Lung (tissue), 12 donors: Measurements from ENCODE around the gene RERE. TPM values are rescaled to one million over a fixed set of nuclear protein-coding genes. Genes with fewer than 3 reads are reported as not detected.

ENCODE experiments used
- ATAC-seq: fragments of 200-7000 bp; cut with Tn5 transposase; one replicate; pipeline ENCODE4 v1.9.1; 2020; ENCODE audit warnings: moderate number of reproducible peaks; ENCODE audit not compliant: insufficient read depth, low FRiP score
- DNase-seq, 3 donors: peaks; one replicate each; pipeline ENCODE4 v3.0.0-alpha.2; 2013 to 2017
- H3K27ac ChIP-seq, 2 donors: one replicate each; pipeline ENCODE4 v1.5.1; 2013; ENCODE audit warnings: mild to moderate bottlenecking in 2 of 2, moderate library complexity in 2 of 2, control low read depth in 1 of 2, inconsistent platforms in 1 of 2, low read depth in 1 of 2, low read length in 1 of 2
- H3K27me3 ChIP-seq, 3 donors: one replicate each; pipeline ENCODE4 v1.5.1; 2013; ENCODE audit warnings: low read length in 2 of 3; ENCODE audit not compliant: control insufficient read depth in 3 of 3, insufficient read depth in 3 of 3
- H3K36me3 ChIP-seq, 4 donors: one replicate each; pipeline ENCODE4 v1.5.1; 2013; ENCODE audit warnings: low read length in 4 of 4, mild to moderate bottlenecking in 1 of 4, moderate library complexity in 1 of 4; ENCODE audit not compliant: control insufficient read depth in 4 of 4, insufficient read depth in 4 of 4
- H3K4me1 ChIP-seq, 5 donors: one replicate each; pipeline ENCODE4 v1.5.1; 2013; ENCODE audit warnings: low read length in 5 of 5, mild to moderate bottlenecking in 2 of 5, moderate library complexity in 1 of 5; ENCODE audit not compliant: control insufficient read depth in 5 of 5, insufficient read depth in 5 of 5
- H3K4me3 ChIP-seq: one replicate; pipeline ENCODE4 v1.5.1; 2013; ENCODE audit warnings: mild to moderate bottlenecking, control low read depth, moderate library complexity
- H3K9ac ChIP-seq, 2 donors: one replicate each; pipeline ENCODE4 v1.5.1; 2013; ENCODE audit warnings: low read length in 2 of 2, control low read depth in 1 of 2; ENCODE audit not compliant: insufficient read depth in 1 of 2
- H3K9me3 ChIP-seq, 4 donors: one replicate each; pipeline ENCODE4 v1.5.1; 2013; ENCODE audit warnings: low read length in 3 of 4, mild to moderate bottlenecking in 1 of 4, moderate library complexity in 1 of 4; ENCODE audit not compliant: control insufficient read depth in 4 of 4, insufficient read depth in 3 of 4
- CTCF ChIP-seq: IDR thresholded peaks from 2 replicates; pipeline ENCODE4 v1.5.1; 2012; ENCODE audit warnings: mild to moderate bottlenecking; ENCODE audit errors: control extremely low read depth, extremely low read depth
- WGBS, 2 donors: extraction: QIAGEN DNeasy Blood & Tissue Kit; methylation state at CpG; one replicate each; pipeline ENCODE4 v1.1.7; 2013; 5-methylcytosine and 5-hydroxymethylcytosine counted together
- polyA plus RNA-seq, 2 donors: library from polyadenylated mRNA; stranded (reverse); fragments of 200-250 nt; gene quantifications; one replicate each; pipeline ENCODE4 v1.2.1, GENCODE V29; 2013
- total RNA-seq, 2 donors: library from RNA; depleted of rRNA in 1 of 2; stranded (reverse); fragments of >200 nt in 1 of 2; gene quantifications; one replicate each; pipeline ENCODE4 v1.2.1, GENCODE V29; 2014 to 2021
- donor health status: control.
- donor health status: control.
- donor health status: Bipolar disorder and iron deficiency.
- donor health status: healthy.
- donor health status: DM: yes; HTN: yes; CAD: no.

The RERE gene
- total and polyA plus RNA-seq, 4 donors = 21.7 to 207 (median 57.5) TPM

DNA sequence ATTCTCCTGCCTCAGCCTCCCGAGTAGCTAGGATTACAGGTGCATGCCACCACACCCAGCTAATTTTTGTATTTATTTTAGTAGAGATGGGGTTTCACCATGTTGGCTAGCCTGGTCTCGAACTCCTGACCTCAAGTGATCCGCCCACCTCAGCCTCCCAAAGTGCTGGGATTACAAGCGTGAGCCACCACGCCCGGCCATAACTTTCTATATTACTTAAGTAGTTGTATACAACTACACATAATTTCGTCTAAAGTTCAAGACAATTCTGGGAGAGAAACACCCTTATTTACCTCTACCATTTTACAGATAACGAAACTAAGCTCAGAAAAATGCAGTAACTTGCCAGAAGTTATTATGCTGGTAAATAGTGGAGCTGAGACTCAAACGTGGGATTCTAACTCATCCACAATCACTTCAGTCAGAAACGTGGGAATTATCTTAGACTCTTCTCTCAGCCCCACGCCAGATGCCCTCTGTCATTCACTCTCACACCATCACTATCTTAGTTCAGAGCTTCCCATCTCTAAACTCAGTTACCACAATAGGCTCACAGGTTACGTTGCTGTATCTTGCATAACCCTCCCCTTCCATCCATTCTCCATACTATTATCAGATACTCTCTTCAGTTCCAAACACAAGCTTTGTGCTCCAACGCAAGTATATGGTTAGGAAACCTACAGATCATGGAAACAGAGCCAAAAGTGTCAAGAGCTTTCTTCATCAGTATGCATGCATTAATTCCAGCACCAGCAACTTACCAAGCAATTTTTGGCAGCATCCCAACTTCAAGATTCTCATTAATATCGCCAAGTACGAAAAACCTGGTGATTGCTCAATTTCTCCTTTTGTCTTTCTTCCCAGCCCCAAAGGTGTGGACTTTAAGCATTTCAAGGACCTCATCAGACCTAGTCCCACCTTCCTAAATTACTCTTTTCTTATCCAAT lies 69.3 kb downstream of the RERE start:
- ATAC-seq (no peak), DNase-seq (peak in 2 of 3 donors; percentile 38 to 60)
- Histone ChIP-seq H3K4me1 (peaks cover 0 to 19% (median 3%) of the 10 kb centered on the region in 5 donors), H3K27me3 (no peaks in the 10 kb centered on the region), H3K9ac (no peak overlapping the region), H3K27ac (no peak overlapping the region), H3K9me3 (no peaks in the 10 kb centered on the region), H3K36me3 (peaks cover 0 to 2% (median 0%) of the 10 kb centered on the region in 4 donors), H3K4me3 (no peak overlapping the region)
- 76 to 82% methylated on average over 15 of the region's 15 CpGs for WGBS, 2 donors
- TF ChIP-seq CTCF = no peak

DNA sequence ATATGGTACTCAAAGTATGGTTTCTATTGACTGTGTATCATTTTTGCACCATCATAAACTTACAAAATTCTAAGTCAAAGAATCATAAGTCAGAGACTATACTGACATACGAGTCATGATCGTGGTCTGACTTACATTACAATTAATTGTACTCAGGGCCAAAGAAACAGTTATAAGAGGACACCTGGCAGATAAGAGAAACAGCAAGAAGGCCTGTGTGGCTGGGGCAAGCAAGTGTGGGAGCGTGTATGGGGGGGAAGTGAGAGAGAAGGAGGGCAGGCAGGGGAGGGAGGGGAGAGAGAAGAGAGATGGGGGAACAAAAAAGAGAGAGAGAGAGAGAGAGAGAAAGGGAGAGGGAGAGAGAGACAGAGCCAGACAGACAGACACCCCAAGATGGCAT lies 70.9 kb downstream of the RERE start:
- H3K9ac ChIP-seq = no peak overlapping the region
- no peaks in the 10 kb centered on the region for H3K27me3 ChIP-seq
- DNase-seq (no peak), ATAC-seq (no peak)
- no peak overlapping the region for H3K4me3 ChIP-seq
- TF ChIP-seq CTCF = no peak
- H3K27ac ChIP-seq = no peak overlapping the region
- H3K36me3 ChIP-seq = peaks cover 0 to 2% (median 0%) of the 10 kb centered on the region in 4 donors
- H3K9me3 ChIP-seq = no peaks in the 10 kb centered on the region
- H3K4me1 ChIP-seq = peaks cover 0 to 23% (median 5%) of the 10 kb centered on the region in 5 donors
- WGBS, 2 donors = 45 to 83% methylated on average over 3 of the region's 3 CpGs

DNA sequence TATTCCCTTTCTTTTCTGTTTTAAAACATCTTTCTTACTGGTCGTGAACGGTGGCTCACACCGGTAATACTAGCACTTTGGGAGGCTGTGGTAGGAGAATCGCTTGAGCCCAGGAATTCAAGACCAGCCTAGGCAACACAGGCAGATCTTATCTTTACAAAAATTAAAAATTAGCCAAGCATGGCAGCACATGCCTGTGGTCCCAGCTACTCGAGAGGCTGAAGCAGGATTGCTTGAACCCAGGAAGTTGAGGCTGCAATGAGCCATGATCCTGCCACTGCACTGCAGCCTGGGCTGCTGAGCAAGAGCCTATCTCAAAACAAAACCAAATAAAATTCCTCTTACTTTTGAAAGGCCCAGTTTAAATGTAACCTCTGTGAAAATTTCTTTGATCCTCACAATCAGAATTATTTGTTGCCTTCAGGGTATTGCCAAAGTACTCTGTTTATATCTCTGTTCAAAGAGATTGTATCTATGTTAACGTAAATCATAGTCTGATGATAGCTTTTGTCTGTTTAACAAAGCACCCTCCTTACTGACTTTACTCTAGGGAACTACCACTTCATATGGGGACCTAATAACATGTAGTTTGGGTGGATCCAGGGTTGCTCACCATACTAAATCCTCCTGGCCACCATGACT lies 71.6 kb downstream of the RERE start:
- DNase-seq (no peak), ATAC-seq (no peak)
- Histone ChIP-seq H3K27me3 (no peaks in the 10 kb centered on the region), H3K4me1 (peaks cover 0 to 23% (median 5%) of the 10 kb centered on the region in 5 donors), H3K36me3 (peaks cover 0 to 2% (median 0%) of the 10 kb centered on the region in 4 donors), H3K9ac (no peak overlapping the region), H3K9me3 (no peaks in the 10 kb centered on the region), H3K27ac (no peak overlapping the region), H3K4me3 (no peak overlapping the region)
- no peak for TF ChIP-seq CTCF
- 76 to 77% methylated on average over 6 of the region's 6 CpGs for WGBS, 2 donors
